K562 (cell line): ENCODE measurements around the gene GLP1R. TPM values are rescaled to one million over a fixed set of nuclear protein-coding genes. Genes with fewer than 3 reads are reported as not detected.

Experiments
- ATAC-seq: fragments of 200-7000 bp; cut with Tn5 transposase; 3 replicates; pipeline ENCODE4 v1.9.1; 2020; ENCODE audit warnings: moderate library complexity
- BruUV-seq: library from RNA; stranded (reverse); fragments of 400-500 nt; replicated peaks from 2 replicates; lab custom pipeline; 2021; lab: Mats Ljungman, UMichigan
- CTCF ChIA-PET: fragments of 300-600 bp; formaldehyde crosslinking; extraction: SDS; loops from one replicate; lab custom pipeline; 2021; ENCODE audit warnings: low intra/inter-chr PET ratio; lab: Yijun Ruan, JAX
- POLR2A ChIA-PET: fragments of 300-600, 350-650 bp; sonication (Branson Sonifier 250); formaldehyde crosslinking; extraction: SDS; loops from one replicate; lab custom pipeline; 2021; ENCODE audit warnings: antibody characterized with exemption, inconsistent platforms; lab: Yijun Ruan, JAX
- DNase-seq, 4 experiments: peaks; one replicate each; pipeline versions ENCODE4 v3.0.0 to v3.0.0-alpha.2; 2011 to 2018; ENCODE audit warnings: low spot score in 3 of 4, mixed read lengths in 3 of 4; ENCODE audit errors: extremely low read depth in 1 of 4
- FAIRE-seq: peaks from 2 replicates; lab custom pipeline; 2011; peaks lifted over from hg19 to GRCh38; lab: Jason Lieb, UNC
- H2AFZ ChIP-seq: 2 replicates; pipeline ENCODE4 v1.6.0; 2011; ENCODE audit warnings: low read depth, low read length, control low read depth, inconsistent platforms
- H3K27ac ChIP-seq: fragments of 200-600 bp; 3 replicates; pipeline ENCODE4 v1.8.0; 2011; ENCODE audit warnings: low read depth, mild to moderate bottlenecking, control low read depth, inconsistent platforms, low read length, moderate library complexity, mixed read lengths; ENCODE audit errors: extremely low read depth
- H3K27me3 ChIP-seq, 2 experiments: fragments of 300-600 bp in 1 of 2; 2 replicates in 1 of 2; 3 replicates in 1 of 2; pipeline versions ENCODE4 v1.6.0 to v1.8.0; 2011; ENCODE audit warnings: inconsistent platforms in 2 of 2, low read length in 2 of 2, mild to moderate bottlenecking in 1 of 2, mixed read lengths in 1 of 2, moderate library complexity in 1 of 2; ENCODE audit not compliant: control insufficient read depth in 2 of 2, insufficient read depth in 2 of 2
- H3K36me3 ChIP-seq: fragments of 300-600 bp; 3 replicates; pipeline ENCODE4 v1.8.0; 2011; ENCODE audit warnings: mild to moderate bottlenecking, low read length, inconsistent platforms; ENCODE audit not compliant: control insufficient read depth, insufficient read depth
- H3K4me1 ChIP-seq, 2 experiments: fragments of 200-600 bp in 1 of 2; replicated peaks in 1 of 2; 2 replicates in 1 of 2; 3 replicates in 1 of 2; pipeline versions ENCODE4 v1.5.1 to v1.8.0; 2011; ENCODE audit warnings: inconsistent platforms in 2 of 2, low read length in 2 of 2, mild to moderate bottlenecking in 1 of 2, mixed read lengths in 1 of 2, moderate library complexity in 1 of 2; ENCODE audit not compliant: control insufficient read depth in 2 of 2, insufficient read depth in 2 of 2
- H3K4me2 ChIP-seq: 2 replicates; pipeline ENCODE4 v1.6.1; 2011; ENCODE audit warnings: low read length, control low read depth, inconsistent platforms, mixed read lengths; ENCODE audit not compliant: insufficient read depth
- H3K4me3 ChIP-seq: fragments of 200-600 bp; sonication (generic), shearing (Covaris generic); 2 replicates; pipeline ENCODE4 v1.5.1; 2016; ENCODE audit warnings: control low read depth, inconsistent platforms
- H3K79me2 ChIP-seq: fragments of 200-600 bp; 3 replicates; pipeline ENCODE4 v1.8.0; 2011; ENCODE audit warnings: low read length, inconsistent platforms; ENCODE audit not compliant: control insufficient read depth, insufficient read depth
- H3K9ac ChIP-seq, 2 experiments: 2 replicates each; pipeline versions ENCODE4 v1.6.0 to v1.6.1; 2011; ENCODE audit warnings: low read depth in 2 of 2, low read length in 2 of 2, control low read depth in 1 of 2, inconsistent platforms in 1 of 2, mild to moderate bottlenecking in 1 of 2, mixed read lengths in 1 of 2; ENCODE audit not compliant: insufficient read depth in 1 of 2
- H3K9me1 ChIP-seq: one replicate; pipeline ENCODE4 v1.6.0; 2011; ENCODE audit warnings: inconsistent platforms, mild to moderate bottlenecking, low read length, moderate library complexity; ENCODE audit not compliant: control insufficient read depth, insufficient read depth
- H3K9me3 ChIP-seq: replicated peaks from 2 replicates; pipeline ENCODE4 v1.5.1; 2011; ENCODE audit warnings: low read depth, low read length, inconsistent platforms; ENCODE audit not compliant: control insufficient read depth, insufficient read depth
- H4K20me1 ChIP-seq: replicated peaks from 2 replicates; pipeline ENCODE4 v1.6.1; 2011; ENCODE audit warnings: low read length, inconsistent platforms, mixed read lengths; ENCODE audit not compliant: control insufficient read depth, insufficient read depth
- CTCF ChIP-seq, 3 experiments: IDR thresholded peaks in 2 of 3; conservative IDR thresholded peaks in 1 of 3; 2 replicates each; pipeline ENCODE4 v1.5.1; 2011 to 2012; ENCODE audit warnings: low read length in 3 of 3, mild to moderate bottlenecking in 3 of 3, control low read depth in 2 of 3, improper control_type of control experiment in 1 of 3, inconsistent platforms in 1 of 3, low read depth in 1 of 3, mixed read lengths in 1 of 3, moderate library complexity in 1 of 3; ENCODE audit not compliant: insufficient read depth in 2 of 3
- JUND ChIP-seq, 2 experiments: IDR thresholded peaks; 2 replicates in 1 of 2; 3 replicates in 1 of 2; pipeline ENCODE4 v1.6.1; 2011; ENCODE audit warnings: borderline replicate concordance in 2 of 2, low read depth in 2 of 2, low read length in 2 of 2, improper control_type of control experiment in 1 of 2, missing biosample characterization in 1 of 2, missing genetic modification characterization in 1 of 2, missing genetic modification reagents in 1 of 2
- KLF16 ChIP-seq: IDR thresholded peaks from 2 replicates; pipeline ENCODE4 v1.6.1; 2016; ENCODE audit warnings: antibody characterized with exemption
- NONO ChIP-seq, 2 experiments: fragments of 200-400 bp in 1 of 2; fragments of 450-650 bp in 1 of 2; formaldehyde crosslinking in 1 of 2; IDR thresholded peaks; 2 replicates each; pipeline ENCODE4 v1.6.1; 2017; ENCODE audit warnings: low read depth in 2 of 2, mild to moderate bottlenecking in 2 of 2, moderate library complexity in 2 of 2, low read length in 1 of 2
- PATZ1 ChIP-seq: fragments of 250-450 bp; sonication (Bioruptor Pico); IDR thresholded peaks from 2 replicates; pipeline ENCODE4 v1.5.0; 2020; ENCODE audit warnings: mild to moderate bottlenecking, borderline replicate concordance
- RAD21 ChIP-seq, 2 experiments: fragments of 250-450 bp in 1 of 2; fragments of 450-650 bp in 1 of 2; sonication (Bioruptor Pico) in 1 of 2; formaldehyde crosslinking in 1 of 2; IDR thresholded peaks in 1 of 2; conservative IDR thresholded peaks in 1 of 2; 2 replicates each; pipeline versions ENCODE4 v1.4.0 to v1.8.0; 2020 to 2022; ENCODE audit warnings: mild to moderate bottlenecking in 2 of 2, moderate library complexity in 1 of 2
- RB1 ChIP-seq: fragments of 450-650 bp; IDR thresholded peaks from 2 replicates; pipeline ENCODE4 v1.6.1; 2017; ENCODE audit warnings: low read depth, mild to moderate bottlenecking
- RCOR1 ChIP-seq, 2 experiments: IDR thresholded peaks; 2 replicates each; pipeline ENCODE4 v1.6.1; 2012; ENCODE audit warnings: low read depth in 2 of 2, low read length in 2 of 2, borderline replicate concordance in 1 of 2, improper control_type of control experiment in 1 of 2
- SMC3 ChIP-seq: conservative IDR thresholded peaks from 2 replicates; pipeline ENCODE4 v1.6.1; 2011; ENCODE audit warnings: low read depth, low read length, improper control_type of control experiment; ENCODE audit not compliant: insufficient read depth
- TRIM28 ChIP-seq: fragments of 450-650 bp; IDR thresholded peaks from 2 replicates; pipeline ENCODE4 v1.6.1; 2017
- XRCC5 ChIP-seq: fragments of 200-400 bp; formaldehyde crosslinking; IDR thresholded peaks from 2 replicates; pipeline ENCODE4 v1.6.1; 2017; ENCODE audit warnings: low read depth, mild to moderate bottlenecking, low read length
- YY1 ChIP-seq, 3 experiments: IDR thresholded peaks; 2 replicates each; pipeline ENCODE4 v1.6.1; 2011; ENCODE audit warnings: low read length in 2 of 3, mild to moderate bottlenecking in 2 of 3, moderate library complexity in 2 of 3, borderline replicate concordance in 1 of 3, control low read depth in 1 of 3, low read depth in 1 of 3; ENCODE audit not compliant: insufficient read depth in 3 of 3, insufficient replicate concordance in 2 of 3, control insufficient read depth in 1 of 3, insufficient read length in 1 of 3; ENCODE audit errors: extremely low read depth in 1 of 3
- ZFP1 ChIP-seq: fragments of 450-650 bp; formaldehyde crosslinking; IDR thresholded peaks from 2 replicates; pipeline ENCODE4 v1.4.0; 2020; ENCODE audit warnings: mild to moderate bottlenecking, mixed read lengths
- ZFP36 ChIP-seq: fragments of 150-350 bp; IDR thresholded peaks from 2 replicates; pipeline ENCODE4 v1.6.1; 2018; ENCODE audit warnings: low read length, low read depth; ENCODE audit not compliant: partially characterized antibody
- ZNF311 ChIP-seq: fragments of 250-450 bp; sonication (Bioruptor Pico); IDR thresholded peaks from 2 replicates; pipeline ENCODE4 v1.4.0; 2020; ENCODE audit warnings: mild to moderate bottlenecking, moderate library complexity
- WGBS: fragments of 100-300 bp; shearing (Covaris generic); methylation state at CpG from one replicate; pipeline ENCODE4 v1.1.6; 2016; ENCODE audit warnings: low coverage, mixed read lengths; ENCODE audit not compliant: insufficient coverage; ENCODE audit errors: missing lambda C conversion rate; 5-methylcytosine and 5-hydroxymethylcytosine counted together
- in situ Hi-C: fragments of 300-500 bp; cut with MboI; formaldehyde crosslinking; loops from 4 replicates; pipeline ENCODE4 v1.15.0; 2018; ENCODE audit warnings: inconsistent platforms, mixed read lengths
- intact Hi-C: fragments of 100-400 bp; cut with micrococcal nuclease; formaldehyde crosslinking; loops from 2 replicates; pipeline ENCODE4 v1.14.2; 2022
- polyA plus RNA-seq, 8 experiments: library from polyadenylated mRNA; depleted of rRNA in 4 of 8; stranded (reverse) in 5 of 8; unstranded in 3 of 8; fragments of >200 nt; fragmentation: Nextera tagmentation in 2 of 8; fragmentation: Illumina TruSeq in 1 of 8; extraction: Ambion mirVana in 2 of 8; extraction: Trizol in 1 of 8; gene quantifications; 2 replicates each; pipeline versions ENCODE4 v1.2.1 to v1.2.3, GENCODE V29; 2011 to 2014; ENCODE audit warnings: inconsistent platforms in 1 of 8, missing spikeins in 1 of 8
- total RNA-seq, 7 experiments: library from RNA; depleted of rRNA in 6 of 7; stranded (reverse); fragments of >200 nt in 6 of 7; fragmentation: Illumina TruSeq in 2 of 7; extraction: Trizol in 2 of 7; gene quantifications; 2 replicates each; pipeline versions ENCODE4 v1.2.1 to v1.2.3, GENCODE V29; 2011 to 2021; ENCODE audit warnings: low replicate concordance in 1 of 7

The GLP1R gene
- total and polyA plus RNA-seq, 9 of the 15 experiments (the other 6 are each of a cell fraction or from before 2014, with no cell fraction given), result not detected

GRCh38 chr6:39029156-39030011 lies 19.2 kb upstream of the GLP1R start:
- Histone ChIP-seq H3K79me2 (no peaks in the 10 kb centered on the region), H2AFZ (no peak overlapping the region), H3K9me3 (no peaks in the 10 kb centered on the region), H3K4me1 (no peaks in the 10 kb centered on the region), H3K9me1 (no peaks in the 10 kb centered on the region), H3K27ac (no peak overlapping the region), H3K9ac (no peak overlapping the region), H3K27me3 (peaks cover 20 to 24% of the 10 kb centered on the region in 2 experiments), H3K36me3 (no peaks in the 10 kb centered on the region), H3K4me3 (no peak overlapping the region), H4K20me1 (0 out of 2 replicates have a peak, but pooled peaks cover 3% of the 10 kb centered on the region), H3K4me2 (no peak overlapping the region)
- DNase-seq (peak; percentile 66 to 83 (median 80)), ATAC-seq (peak; percentile 100), FAIRE-seq (peak; percentile 85)
- 0 out of 2 replicates have a peak, but pooled peaks have one; percentile 36 for TF ChIP-seq SMC3
- no peak for TF ChIP-seq PATZ1
- no peak for TF ChIP-seq ZNF311 (CRISPR knock-in tag)
- peak in 1 of 3 experiments; percentile 32 for TF ChIP-seq YY1 (IDR thresholded peaks at IDR 0.05; ENCODE audit: borderline replicate concordance in 1 of 3, control insufficient read depth in 1 of 3, extremely low read depth in 1 of 3, insufficient read depth in 3 of 3, insufficient read length in 1 of 3, insufficient replicate concordance in 2 of 3, low read depth in 1 of 3, low read length in 2 of 3)
- peak; percentile 54; the same call in 1 of the 2 replicates for TF ChIP-seq KLF16
- TF ChIP-seq ZFP1 (CRISPR knock-in tag), result no peak
- TF ChIP-seq RB1, result peak; percentile 44; the same call in 1 of the 2 replicates
- 0 out of 4 replicates have a peak, but pooled peaks of 1 of the 2 experiments have one; percentile 8 for TF ChIP-seq RCOR1 (IDR thresholded peaks at IDR 0.05; ENCODE audit: borderline replicate concordance in 1 of 2, low read depth in 2 of 2, low read length in 2 of 2)
- TF ChIP-seq CTCF (IDR thresholded peaks at IDR 0.05 in 2 of 3, conservative IDR thresholded peaks at IDR 0.05 in 1 of 3; ENCODE audit: insufficient read depth in 2 of 3, low read depth in 1 of 3, low read length in 3 of 3), result peak; percentile 86 to 96 (median 87)
- TF ChIP-seq NONO (IDR thresholded peaks at IDR 0.05; ENCODE audit: low read depth in 2 of 2, low read length in 1 of 2), result no peak
- peak; percentile 61; the same call in 1 of the 2 replicates for TF ChIP-seq XRCC5
- no peak for TF ChIP-seq TRIM28
- peak; percentile 20; the same call in 1 of the 2 replicates for TF ChIP-seq JUND (IDR thresholded peaks at IDR 0.05; ENCODE audit: borderline replicate concordance, low read depth, low read length)
- no peak for TF ChIP-seq JUND (tag; IDR thresholded peaks at IDR 0.05; ENCODE audit: borderline replicate concordance, low read depth, low read length)
- TF ChIP-seq RAD21 (CRISPR knock-in tag; conservative IDR thresholded peaks at IDR 0.05 in 1 of 2, IDR thresholded peaks at IDR 0.05 in 1 of 2), result peak; percentile 41 to 68
- TF ChIP-seq ZFP36, result peak; percentile 17
- intact Hi-C loops, result no loop called here
- CTCF ChIA-PET, result no interaction called here
- in situ Hi-C loops, result no loop called here
- 24% methylated on average over 13 of the region's 13 CpGs for WGBS
- BruUV-seq, result no TSS peak
- POLR2A ChIA-PET, result interaction anchor here (0.6 kb wide), 1 partner anchor 12 kb away, joined by 5 read pairs; no protein-coding TSS in a partner anchor
